Measurements from ENCODE around the gene OR56B4.

DNA sequence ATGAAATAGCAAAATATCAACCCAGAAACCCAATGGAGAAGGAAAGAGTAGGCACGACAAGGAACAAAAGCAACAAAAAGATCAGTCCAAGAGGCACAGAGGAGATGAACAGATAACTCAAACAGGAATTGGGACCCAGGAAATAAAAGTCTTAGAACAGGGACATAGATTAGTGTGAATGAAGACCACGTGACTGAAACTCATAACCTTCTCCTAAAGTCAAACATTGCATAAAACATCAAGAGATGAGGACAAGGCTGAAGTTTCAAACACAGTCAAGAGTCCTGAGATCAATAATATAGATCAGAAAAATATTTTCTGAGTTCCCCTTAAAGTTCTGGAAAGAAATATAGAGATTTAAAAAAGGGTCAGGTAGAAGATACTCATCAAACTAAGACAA lies 24.4 kb upstream of the OR56B4 start:
- no peak for TF ChIP-seq CTCF (IDR thresholded peaks at IDR 0.05)
- no peak for TF ChIP-seq POLR2A (IDR thresholded peaks at IDR 0.05)

Measured in adrenal gland (tissue), 5 donors.